SH-SY5Y (cell line): Measurements from ENCODE around the gene CCDC63.

Experiments
- GATA2 ChIP-seq: IDR thresholded peaks from 2 replicates; pipeline ENCODE4 v1.6.1; 2011; ENCODE audit warnings: mild to moderate bottlenecking, low read depth, low read length
- GATA3 ChIP-seq: IDR thresholded peaks from 2 replicates; pipeline ENCODE4 v1.6.1; 2011; ENCODE audit warnings: low read depth, mild to moderate bottlenecking, low read length, moderate library complexity

GRCh38 chr12:110943373-110943772 is 96.6 kb downstream of the CCDC63 start:
- TF ChIP-seq GATA2 (no peak), GATA3 (no peak)
